CD4-positive, alpha-beta T cell treated with Interleukin-4 for 1 hour (primary cell): Measurements from ENCODE around the gene TK2.
"Not testable (repeated sequence)": the region's sequence is repeated elsewhere in the genome, so short reads cannot be mapped to it uniquely, and the experiment has no call there.

Source experiments
- DNase-seq, 2 donors: peaks; one replicate each; pipeline ENCODE4 v3.0.0-alpha.2; 2020 to 2022

TK2 gene

GRCh38 chr16:66549284-66550131 is at the start of gene TK2:
TK2 (minus strand) TSS chr16:66550122; CDS start chr16:66550061, 61 bp downstream.
- peak; percentile 40 to 50 for DNase-seq

DNA sequence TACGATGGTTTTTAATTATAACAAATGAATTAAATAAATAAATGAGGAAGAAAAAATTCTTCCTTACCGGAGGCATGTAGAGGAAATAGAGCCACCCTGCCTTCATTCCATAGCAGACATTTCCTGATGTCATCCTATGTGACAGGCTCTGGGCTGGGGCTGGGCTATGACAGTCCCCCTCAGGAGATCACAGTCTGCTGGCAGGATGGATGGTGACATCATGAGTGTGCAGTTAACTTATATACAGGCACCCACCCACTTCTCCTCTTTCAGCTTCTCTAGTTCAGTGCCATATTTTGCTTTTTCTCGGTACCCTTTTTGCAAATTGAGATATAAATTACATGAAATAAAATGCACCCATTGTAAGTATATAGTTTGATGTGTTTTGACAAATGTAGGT is 48.2 kb upstream of the TK2 start:
- DNase-seq = no peak

GRCh38 chr16:66596986-66597848 is 47.3 kb upstream of the TK2 start:
- no peak for DNase-seq

DNA sequence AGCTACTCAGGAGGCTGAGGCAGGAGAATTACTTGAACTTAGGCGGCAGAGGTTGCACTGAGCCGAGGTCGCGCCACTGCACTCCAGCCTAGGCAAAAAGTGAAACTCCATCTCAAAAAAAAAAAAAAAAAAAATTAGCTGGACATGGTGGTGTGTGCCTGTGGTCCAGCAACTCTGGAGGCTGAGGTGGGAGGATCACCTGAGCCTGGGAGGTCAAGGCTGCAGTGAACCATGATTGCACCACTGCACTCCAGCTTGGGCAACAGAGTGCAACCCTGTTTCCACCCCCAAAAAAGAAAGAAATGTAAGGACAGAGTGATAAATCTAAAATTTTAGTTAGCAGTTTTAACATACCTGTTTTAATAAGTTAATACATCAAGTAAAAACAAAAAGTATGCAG is 46.6 kb upstream of the TK2 start:
- DNase-seq = not testable (repeated sequence)

- DNase-seq = no peak
Observed at GRCh38 chr16:66594739-66595138, 44.8 kb upstream of the TK2 start.

DNA sequence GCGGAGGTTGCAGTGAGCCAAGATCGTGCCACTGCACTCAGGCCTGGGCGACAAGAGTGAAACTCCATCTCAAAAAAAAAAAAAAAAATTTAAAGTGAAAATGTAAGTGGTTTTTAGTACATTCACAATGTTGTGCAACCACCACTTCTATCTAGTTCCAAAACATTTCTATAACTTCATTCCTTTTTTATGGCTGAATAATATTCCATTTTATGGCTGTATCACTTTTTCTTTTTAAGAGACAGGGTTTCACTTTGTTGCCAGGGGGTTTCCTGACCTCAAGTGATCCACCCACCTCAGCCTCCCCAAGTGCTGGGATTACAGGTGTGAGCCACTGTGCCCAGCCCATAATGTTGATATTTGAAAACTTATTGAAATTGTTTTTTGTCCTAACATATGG is 42.9 kb upstream of the TK2 start:
- DNase-seq = no peak

DNA sequence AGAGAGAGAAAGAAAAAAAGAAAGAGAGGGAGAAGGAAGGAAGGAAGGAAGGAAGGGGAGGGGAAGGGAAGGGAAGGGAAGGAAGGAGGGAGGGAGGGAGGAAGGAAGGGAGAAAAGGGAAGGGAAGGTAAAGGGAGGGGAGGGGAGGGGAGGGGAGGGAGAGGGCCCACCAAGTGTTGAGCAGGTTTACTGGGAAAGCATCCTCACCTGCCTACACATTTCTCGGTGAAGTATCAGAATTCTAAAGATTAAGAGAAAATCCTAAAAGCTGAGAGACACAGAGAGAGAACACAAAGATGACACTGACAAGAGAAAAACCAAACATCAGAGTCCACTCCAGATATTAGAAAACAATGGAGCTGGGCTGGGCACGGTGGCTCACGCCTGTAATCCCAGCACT is 42.3 kb upstream of the TK2 start:
- DNase-seq = no peak

DNA sequence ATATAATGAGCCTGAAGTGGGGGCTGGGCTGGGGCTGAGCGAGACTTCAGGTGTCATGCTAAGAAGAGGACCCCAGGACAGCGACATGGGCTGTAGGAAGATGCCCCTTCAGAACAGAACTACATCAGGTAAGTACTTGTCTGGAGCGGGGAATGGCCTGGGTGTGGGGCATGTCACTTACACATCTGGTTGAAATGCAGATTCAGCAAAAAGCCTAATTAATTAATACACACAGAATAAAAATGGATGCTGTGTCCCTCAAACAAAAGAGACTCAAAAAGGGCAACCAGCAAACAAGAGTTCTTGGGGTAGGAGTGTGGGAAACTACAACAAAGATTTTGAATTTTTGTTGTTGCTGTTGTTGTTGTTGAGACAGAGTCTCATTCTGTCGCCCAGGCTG is 41.1 kb upstream of the TK2 start:
- DNase-seq = no peak

GRCh38 chr16:66590322-66590721 is 40.4 kb upstream of the TK2 start:
- DNase-seq = peak; percentile 28 to 58

DNA sequence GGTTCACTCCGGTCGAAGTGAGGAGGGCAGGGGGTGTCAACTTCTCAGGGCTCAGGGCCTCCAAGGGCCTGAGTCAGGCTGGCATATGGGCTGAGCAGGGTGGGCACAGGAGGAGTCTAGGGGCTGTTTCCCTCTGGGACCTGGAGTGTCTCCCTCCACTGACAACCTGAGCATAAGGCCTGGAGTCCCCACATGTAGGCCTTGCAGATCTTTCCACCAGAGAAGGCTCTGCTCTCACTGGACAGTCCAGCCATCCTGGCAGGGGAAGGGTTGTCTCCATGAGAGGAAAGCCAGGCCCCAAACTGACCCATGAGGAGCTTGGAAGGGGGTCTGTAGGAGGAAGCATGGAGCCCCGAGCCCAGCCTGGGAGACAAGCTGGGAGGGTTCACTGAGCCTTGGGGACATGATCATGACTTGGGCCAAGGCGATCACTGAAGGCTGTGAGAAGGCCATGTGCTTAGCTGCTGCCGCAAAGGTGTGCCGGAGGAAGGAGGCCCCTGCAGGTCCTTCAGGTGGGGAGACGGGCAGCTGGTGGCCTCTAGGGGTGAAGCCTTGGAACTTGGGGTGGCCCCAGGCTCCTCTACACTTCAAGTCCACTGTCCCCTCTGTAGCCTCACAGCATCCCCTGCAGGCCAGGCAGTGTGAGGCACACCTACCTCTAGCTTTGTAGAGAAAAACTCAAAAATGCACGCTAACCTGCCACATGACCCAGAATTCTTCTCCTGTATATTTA is 39.2 kb upstream of the TK2 start:
- peak; percentile 78 to 85 for DNase-seq

- no peak for DNase-seq
Observed at GRCh38 chr16:66587881-66588600, 38.1 kb upstream of the TK2 start.

DNA sequence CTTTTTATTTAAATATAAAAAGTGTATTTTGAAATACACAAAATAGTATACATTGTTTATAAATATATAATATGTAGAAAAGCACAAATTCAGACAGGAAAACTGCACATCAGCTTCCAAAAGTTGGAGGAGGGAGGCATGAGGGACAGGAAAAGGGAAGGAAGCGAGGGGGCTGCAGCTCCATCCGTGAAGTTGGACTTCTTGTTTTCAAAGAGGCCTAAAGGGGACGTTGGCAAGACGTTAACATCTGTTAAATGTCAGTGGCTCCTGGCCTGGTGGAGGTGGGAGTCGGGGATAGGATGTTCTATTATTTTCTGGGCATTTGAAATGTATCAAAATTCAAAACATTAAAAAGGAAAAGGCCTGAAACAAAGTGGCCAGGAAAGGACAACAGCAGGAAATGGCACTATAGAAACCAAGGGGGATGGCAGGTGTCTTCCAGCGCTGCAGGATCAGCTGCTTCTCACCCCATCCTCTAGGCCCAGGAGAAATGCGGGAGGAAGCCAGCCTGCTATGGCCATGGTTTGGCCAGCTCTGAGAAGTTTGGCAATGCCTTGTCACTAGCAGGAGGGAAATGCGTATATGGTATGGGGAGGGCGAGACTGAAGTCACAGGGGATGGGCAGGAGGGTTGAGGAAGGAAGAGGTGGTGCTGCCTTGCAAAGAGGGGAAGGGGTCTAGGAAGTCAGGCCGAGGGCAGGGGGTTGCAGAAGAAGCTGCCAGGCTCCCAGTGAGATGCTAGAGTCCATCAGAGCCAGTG is 35.7 kb upstream of the TK2 start:
- DNase-seq = no peak

DNA sequence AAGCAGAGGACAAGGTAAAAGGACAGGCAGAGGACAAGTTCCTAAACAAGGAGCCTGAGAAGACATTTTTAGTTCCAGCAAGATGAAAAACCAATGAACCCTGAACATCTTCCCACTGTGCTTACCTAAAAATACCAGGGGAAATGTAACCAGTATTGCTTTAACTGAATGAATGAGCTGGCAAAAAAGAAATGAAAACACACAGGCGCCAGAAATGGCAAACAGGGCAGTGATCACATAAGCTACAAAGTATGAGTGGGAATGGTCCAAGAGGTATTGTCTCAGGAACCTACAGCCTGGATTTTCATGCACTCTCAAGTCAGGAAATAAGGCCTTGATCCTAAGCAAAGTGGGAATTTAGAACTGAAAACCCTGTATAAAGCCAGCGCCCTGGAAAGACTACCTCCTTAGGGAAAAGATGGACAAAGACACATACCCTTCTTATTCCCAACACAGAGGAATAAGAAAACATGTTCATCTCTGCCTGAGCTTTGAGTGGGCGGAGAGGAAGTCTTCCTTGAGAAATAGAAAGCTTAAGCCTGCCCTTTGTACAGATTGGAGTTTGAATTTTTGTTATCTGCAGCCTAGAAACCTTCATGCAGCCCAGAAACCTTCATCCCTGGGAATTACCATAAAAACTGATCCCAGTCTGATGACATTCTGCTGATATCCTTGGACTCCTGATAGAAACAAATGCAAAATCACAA is 31.5 kb upstream of the TK2 start:
- DNase-seq = no peak

DNA sequence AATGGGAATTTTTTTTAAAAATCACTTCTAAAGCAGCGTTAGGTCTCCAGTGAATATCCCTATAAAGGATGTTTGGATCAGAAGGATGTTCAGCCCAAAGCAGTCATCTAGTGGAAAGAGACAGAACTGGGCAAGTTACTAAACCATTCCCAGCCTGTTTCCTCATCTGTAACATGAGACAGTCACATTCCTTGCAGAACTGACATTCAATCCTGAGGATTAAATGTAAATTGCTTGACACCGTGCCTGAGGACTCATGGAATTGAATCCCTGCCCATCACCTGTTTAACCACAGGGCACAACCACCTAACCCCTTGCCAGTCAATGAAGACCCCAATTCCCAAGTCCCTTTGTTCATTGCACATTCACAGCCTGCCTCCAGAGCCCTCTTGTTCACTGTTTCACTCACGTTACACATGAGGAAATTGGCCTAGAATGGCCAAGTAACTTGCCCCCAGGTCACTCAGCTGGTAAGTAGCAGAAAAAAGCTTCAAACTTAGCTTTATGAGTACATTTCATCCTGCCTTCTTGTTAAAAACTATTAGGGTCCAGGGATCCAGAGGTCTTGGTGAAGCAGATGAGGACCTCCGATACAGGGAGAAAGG is 30.8 kb upstream of the TK2 start:
- no peak for DNase-seq

DNA sequence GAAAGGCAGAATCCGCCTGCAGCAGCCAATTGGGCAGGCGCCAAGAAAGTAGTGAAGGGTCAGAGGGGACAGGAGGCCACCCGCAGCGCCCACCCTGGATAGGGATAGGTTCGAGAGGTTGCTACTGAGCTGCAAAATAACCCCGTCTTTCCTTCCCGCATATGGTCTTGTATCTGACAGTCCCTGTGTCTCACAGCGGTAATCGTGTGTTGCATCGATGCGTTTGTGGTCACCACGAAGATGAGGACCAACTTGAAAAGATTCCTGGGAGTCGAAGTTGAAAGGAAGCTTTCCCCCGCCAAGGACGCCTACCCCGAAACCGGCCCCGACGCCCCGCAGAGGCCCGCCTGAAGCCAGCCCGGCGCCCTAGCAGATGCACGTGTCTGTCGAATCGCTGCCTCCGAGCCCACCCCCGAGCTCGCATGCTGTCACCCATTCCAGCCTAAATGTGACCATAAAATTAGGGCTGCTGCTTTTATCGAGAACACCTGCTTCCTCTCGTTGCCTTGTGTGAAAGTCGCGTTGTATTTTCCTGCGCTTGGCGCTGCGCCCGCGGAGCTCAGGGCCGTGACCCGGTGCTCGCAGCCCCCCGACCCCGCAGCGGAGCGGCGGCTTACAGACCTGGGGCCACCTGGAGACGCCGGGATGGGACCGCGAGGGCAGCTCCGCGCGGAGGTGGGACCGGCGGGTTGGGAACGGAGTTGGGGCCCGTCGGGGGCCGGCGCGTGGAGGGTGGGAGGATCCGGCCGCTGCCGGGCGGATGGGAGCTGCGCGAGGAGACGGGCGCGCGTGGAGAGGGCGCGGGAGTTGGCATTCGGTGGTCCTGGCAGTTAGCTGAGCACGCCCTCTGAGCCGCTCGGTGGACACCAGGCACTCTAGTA is 29.0 kb upstream of the TK2 start, which contains the start of gene CMTM2:
Gene CMTM2 (plus strand): TSS at position 813 of the 881 bp plus-strand sequence. CDS start 145 bp downstream, outside the sequence.
- no peak for DNase-seq

GRCh38 chr16:66576296-66576695 is 26.4 kb upstream of the TK2 start:
- DNase-seq = no peak

DNA sequence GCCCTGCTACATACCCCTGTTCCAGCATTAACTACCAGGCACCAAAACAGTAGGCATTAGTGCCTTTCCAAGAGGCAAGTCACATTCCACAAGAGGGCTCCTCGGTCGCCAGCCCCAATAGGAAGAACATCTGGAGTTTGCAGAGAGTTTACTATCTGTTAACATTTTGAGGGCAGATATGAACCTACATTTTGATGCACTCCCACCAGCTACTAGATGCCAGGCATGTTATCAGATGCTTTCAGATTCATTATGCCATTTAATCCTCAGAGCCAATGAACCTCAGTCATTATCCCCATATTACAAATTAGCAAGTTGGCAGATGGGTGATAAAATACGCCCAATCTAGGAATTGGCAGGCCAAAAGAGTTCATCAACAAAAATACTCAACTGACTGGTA is 25.1 kb upstream of the TK2 start:
- DNase-seq = no peak

DNA sequence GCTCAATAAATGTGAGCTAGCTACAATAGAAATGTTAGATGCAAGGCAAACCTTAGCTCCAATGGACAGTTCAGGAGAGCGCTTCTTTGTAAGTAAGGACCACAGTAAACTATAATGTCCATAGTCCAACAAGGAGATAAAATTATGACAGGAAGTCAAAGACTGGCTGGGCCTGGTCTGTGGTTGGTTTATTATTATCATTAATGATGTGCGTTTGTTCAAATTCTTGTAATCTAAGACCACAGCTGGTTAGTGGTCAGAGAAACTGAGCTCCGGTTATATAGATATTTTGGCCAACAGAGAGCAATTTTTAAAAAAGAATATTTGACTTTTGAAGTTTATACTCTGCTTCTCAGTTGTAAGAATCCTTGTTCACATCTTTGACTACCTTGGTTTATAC is 24.6 kb upstream of the TK2 start:
- no peak for DNase-seq

- no peak for DNase-seq
Observed at GRCh38 chr16:66574081-66574480, 24.2 kb upstream of the TK2 start.

- no peak for DNase-seq
Observed at GRCh38 chr16:66572356-66572755, 22.4 kb upstream of the TK2 start.
